Measurements from ENCODE around the gene ZNF229.
"Not testable (repeated sequence)": the region's sequence is repeated elsewhere in the genome, so short reads cannot be mapped to it uniquely, and the experiment has no call there.

The ZNF229 gene

DNA sequence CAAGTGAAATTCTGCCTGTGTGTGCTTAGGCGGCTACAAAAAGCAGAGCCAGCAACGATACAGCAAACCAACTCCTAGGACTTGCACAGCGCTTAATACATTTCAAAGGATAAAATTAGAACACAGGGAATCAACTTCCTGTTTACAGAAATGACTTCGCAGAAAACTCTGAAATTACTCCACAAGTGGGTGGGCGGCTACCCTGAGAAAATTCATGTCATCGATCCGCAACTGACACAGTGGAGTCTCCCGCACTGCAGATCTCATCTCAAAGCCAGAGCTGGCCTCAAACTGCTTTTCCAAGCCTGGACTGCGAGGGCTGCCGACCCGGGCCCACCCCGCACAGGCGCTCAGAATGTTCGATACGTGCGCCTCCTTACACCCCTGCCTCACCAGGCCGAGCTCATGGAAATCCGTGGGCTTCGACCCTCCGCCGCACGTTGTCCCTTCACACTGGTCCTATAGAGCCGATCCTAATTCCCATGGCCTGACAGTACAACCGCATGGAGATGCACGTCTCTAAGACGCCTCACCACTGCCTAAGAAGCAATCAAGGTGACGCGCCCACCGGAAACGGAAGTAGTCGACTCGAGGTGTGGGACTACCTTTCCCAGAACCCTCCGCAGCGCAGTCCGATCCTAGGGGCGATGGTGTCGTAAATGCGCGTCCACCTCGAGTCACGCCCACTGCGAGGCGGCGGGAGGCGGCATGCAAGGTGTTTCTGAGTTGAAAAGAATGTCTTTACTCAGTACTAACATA lies at the start of gene ZNF229:
TSS of gene ZNF229 (minus strand) at position 557 of the 759 bp plus-strand sequence. CDS start 5,625 bp downstream, outside the sequence.
- peak; percentile 76 for DNase-seq

DNA sequence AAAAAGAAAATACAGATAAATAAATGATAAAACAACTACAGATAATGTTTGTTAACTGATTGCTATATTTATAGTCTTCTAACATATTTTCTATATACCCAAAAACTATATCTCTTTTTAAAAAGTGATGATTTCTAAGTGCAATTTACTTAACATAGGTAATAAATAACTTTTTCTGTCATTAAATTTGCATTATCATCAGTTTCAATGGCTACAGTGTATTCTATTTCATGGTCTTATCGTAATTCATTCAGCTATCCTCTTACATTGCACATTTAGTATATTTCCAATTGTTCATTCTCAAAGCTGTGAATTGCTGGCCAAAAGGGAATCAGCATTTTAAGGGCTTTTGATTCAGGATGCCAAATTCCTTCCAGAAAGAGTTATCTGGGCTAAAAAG lies 48.4 kb upstream of the ZNF229 start:
- no peak for DNase-seq

DNA sequence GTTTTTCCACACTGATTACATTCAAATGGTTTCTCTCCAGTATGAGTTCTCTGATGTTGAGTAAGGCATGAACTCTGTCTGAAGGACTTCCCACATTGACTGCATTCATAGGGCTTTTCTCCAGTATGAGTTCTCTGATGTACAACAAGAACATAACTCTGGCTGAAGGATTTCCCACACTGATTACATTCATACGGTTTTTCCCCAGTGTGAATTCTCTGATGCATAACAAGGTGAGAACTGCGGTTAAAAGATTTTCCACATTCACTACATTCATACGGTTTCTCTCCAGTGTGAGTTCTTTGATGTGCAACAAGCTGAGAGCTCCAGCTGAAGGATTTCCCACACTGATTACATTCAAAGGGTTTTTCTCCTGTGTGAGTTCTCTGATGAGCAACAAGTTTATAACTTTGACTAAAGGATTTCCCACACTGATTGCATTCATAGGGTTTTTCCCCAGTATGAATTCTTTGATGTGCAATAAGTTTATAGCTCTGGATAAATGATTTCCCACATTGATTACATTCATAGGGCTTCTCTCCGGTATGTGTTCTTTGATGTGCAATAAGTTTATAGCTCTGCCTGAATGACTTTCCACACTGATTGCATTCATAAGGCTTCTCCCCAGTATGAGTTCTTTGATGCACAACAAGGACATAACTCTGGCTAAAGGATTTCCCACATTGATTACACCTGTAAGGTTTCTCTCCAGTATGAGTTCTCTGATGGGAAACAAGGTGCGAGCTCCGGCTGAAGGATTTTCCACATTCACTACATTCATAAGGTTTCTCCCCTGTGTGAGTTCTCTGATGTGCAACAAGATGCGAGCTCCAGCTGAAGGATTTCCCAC lies 28.5 kb upstream of the ZNF229 start:
- no peak for DNase-seq

DNA sequence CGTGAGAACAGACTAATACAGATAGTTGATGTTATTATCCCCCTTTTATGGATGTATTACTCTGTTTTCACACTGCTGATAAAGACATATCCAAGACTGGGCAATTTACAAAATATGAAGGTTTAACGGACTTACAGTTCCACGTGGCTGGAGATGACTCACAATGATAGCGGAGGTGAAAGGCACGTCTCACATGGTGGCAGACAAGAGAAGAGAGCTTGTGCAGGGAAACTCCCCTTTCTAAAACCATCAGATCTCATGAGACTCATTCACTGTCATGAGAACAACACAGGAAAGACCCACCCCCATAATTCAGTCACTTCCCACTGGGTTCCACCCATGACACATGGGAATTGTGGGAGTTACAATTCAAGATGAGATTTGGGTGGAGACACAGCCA lies 20.5 kb upstream of the ZNF229 start:
- DNase-seq: not testable (repeated sequence)

DNA sequence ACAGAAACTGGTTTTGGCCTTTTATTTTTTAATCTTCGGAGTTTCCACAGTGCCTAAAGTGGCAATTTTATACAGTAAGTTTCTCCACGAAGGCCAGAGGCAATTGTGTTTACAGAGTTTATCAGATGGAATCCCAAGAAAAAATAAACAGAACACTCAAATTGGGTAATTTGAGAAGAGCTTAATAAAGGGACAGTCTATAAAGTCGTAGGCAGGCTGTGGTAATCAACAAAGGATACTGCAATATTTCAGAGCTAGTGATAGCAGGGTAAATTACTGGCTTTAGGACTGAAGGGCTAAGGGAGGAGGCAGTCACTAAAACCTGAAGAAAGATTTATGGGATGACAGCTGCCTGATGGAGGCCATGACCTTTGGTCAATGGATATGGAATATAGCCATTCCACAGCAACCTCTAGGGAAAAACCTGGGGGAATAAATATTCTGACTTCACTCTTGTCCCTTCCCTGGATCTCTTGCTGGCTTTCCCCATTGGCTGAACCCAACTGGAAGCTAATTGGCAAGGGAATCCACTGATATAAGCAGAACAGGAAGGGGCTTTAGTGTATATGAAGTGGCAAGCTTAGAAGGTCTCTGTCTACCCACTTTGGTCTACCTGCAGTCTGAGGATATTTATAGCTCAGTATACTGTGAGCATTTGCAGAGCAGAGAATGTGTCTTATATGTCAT lies 14.5 kb upstream of the ZNF229 start:
- not testable (repeated sequence) for DNase-seq

- DNase-seq: not testable (repeated sequence)
Observed at GRCh38 chr19:44456016-44456415, 7.7 kb upstream of the ZNF229 start.

GRCh38 chr19:44455100-44455499 lies 6.8 kb upstream of the ZNF229 start:
- no peak for DNase-seq

- DNase-seq: no peak
Observed at GRCh38 chr19:44452367-44452766, 4.1 kb upstream of the ZNF229 start.

- DNase-seq: no peak
Observed at GRCh38 chr19:44451687-44452086, 3.4 kb upstream of the ZNF229 start.

DNA sequence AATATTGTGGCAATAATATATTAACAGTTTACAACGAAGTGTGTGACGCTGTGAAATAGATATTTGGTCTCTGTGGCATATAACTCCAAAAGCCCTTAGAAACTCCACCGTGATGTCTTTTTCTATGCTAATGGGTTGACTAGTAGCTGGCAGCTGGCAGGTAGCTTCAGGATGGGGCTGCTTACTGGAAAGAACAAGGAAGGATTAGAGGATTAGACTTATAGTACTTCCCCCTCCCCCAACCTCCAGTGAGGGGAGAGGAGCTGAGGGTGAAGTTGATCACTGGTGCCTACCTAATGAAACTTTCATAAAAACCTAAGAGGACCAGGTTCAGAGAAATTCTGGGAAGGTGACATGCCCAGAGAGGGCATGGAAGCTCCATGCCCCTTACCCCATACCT lies 9.8 kb downstream of the ZNF229 start:
- DNase-seq: no peak

GRCh38 chr19:44435441-44435840 lies 12.8 kb downstream of the ZNF229 start:
- no peak for DNase-seq

- no peak for DNase-seq
Observed at GRCh38 chr19:44430956-44431355, 17.3 kb downstream of the ZNF229 start.

- DNase-seq: not testable (repeated sequence)
Observed at GRCh38 chr19:44415553-44415952, 32.7 kb downstream of the ZNF229 start.

DNA sequence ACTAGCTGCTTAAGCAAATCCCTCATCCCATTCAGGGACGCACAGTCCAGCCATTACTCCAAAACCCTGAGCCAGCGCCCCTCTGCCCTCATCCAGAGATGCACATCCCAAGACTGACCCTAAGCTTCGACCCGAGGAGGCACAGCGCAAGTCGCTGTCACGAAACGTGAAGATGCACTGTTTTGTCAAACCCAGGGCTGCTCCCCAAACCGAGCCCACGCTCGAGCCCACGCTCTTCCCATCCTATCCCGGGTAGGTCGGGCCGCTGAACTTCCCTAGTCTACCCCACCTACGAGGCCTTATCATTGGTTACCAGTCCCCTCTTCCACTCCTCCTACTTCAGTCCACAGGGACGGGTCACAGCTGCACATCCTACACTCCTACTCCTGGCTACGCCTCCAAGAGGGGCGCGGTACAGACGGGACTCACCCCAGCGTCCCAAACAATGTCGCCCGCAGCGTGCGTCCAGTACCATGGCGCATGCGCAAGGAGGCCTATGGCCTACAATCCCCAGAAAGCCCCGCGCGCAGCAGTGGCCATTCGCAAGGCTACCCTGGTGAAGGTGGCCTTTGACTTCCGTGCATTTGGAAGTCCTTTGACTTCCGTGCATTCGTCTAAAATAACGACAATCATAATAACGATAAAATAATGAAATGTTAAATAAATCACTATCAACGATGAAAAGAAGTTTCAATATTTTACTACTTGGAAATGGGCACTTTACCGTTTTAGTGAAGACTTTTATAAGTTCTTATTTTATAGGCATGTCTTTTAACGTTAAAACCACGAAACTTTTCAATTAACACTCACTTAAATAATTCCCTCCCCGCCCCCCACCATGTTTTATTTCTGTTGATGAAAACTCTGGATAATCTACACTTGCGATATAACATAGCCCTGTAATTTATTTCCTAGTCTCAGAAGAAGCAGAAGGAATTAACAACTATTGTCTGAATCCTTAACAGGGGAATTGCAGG lies 46.8 kb downstream of the ZNF229 start, which contains the start of gene ZNF285:
TSS of gene ZNF285 (minus strand) at position 470 of the 977 bp plus-strand sequence. CDS start 4,395 bp downstream, outside the sequence.
- DNase-seq: no peak

- not testable (repeated sequence) for DNase-seq
Observed at GRCh38 chr19:44389268-44389667, 59.0 kb downstream of the ZNF229 start.
